Activated CD8-positive, alpha-beta memory T cell treated with anti-CD3 and anti-CD28 coated beads, Interleukin-2, amount 50 U/mL, for 4 hours (primary cell): ENCODE data around the gene PLD3.

ENCODE experiments used
- DNase-seq: peaks from one replicate; pipeline ENCODE4 v3.0.0-alpha.2; 2020

PLD3 gene

DNA sequence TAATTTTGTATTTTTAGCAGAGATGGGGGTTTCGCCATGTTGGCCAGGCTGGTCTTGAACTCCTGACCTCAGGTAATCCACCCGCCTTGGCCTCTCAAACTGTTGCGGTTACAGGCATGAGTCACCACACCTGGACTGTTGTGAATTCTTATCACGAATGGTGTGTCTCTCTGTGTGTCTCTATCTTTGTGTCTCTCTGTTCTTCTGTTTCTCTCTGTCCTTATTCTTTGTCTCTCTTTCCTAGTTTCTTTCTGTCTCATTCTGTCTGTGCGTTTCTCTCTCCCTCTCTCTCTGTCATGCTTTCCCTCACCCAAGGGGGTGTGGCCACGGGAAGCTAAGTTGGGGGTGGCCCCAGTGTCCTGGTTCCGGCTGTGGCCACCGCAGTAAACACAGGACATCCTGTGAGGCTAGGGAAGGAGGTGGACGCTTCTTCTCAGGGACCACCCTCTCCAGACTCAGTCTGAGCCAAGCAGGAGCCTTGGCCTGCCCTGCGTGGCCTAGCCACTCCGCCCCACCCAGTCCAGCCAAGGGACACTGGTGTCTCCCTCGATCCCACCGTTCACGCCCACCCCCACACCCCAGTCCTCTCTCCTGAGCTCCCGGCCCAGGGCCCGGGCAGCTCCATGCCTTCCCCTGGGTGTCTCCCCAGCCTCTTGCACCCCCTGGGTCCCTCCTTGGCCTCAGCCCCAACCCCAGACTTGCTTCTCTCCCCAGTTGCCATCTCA lies 68.6 kb downstream of the PLD3 start:
- no peak for DNase-seq

- no peak for DNase-seq
Observed at GRCh38 chr19:40417643-40417981, 69.1 kb downstream of the PLD3 start.

GRCh38 chr19:40418040-40418439 lies 69.5 kb downstream of the PLD3 start:
- DNase-seq = no peak

- DNase-seq = no peak
Observed at GRCh38 chr19:40419066-40419612, 70.6 kb downstream of the PLD3 start.

DNA sequence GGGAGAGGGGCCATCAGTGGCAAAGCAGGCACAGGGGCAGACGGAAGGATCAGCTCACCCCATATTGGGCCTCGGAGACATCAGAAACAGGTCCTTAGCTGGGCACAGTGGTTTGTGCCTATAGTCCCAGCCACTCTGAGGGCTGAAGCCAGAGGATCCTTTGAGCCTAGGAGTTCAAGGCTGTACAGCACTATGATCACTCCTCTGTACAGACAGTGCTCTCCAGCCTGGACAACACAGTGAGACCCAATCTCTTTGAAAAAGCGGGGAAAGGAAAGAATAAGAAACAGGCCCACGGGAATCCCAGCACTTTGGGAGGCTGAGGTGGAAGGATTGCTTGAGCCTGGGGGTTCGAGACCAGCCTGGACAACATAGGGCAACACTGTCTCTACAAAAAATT lies 71.3 kb downstream of the PLD3 start:
- no peak for DNase-seq

GRCh38 chr19:40420451-40420765 lies 71.9 kb downstream of the PLD3 start:
- no peak for DNase-seq

- peak; percentile 73 for DNase-seq
Observed at GRCh38 chr19:40420766-40421765, 72.6 kb downstream of the PLD3 start.

DNA sequence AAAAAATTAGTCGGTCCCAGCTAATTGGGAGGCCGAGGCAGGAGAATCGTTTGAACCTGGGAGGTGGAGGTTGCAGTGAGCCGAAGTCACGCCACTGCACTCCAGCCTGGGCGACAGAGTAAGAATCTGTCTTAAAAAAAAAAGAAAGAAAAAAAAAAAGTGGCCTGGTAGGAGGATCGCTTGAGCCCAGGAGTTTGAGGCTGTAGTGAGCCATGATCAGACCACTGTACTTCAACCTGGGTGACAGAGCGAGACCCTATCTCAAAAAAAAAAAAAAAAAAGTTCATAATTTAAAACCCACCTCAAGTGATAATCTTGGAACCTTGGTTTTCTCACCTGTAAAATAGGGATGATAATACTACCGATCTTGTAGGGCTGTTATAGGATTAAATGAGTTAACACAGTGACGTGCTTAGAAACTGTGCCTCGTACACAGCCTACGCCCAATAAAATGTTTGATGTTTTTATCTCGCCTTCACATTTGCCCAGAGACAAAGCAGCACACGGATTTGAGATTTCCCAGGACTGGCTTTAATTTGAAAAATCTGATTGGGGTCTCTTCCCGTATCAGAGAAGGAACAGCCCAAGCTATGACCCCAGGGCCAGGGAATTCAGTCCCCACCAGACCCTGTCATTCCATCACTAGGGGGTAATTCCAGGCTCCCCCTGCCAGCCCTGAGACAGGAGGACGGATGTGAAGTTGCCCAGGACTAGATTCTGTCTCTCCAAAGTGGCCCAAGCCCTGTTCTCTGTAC lies 73.7 kb downstream of the PLD3 start:
- no peak for DNase-seq

GRCh38 chr19:40422748-40423566 lies 74.5 kb downstream of the PLD3 start:
- no peak for DNase-seq

DNA sequence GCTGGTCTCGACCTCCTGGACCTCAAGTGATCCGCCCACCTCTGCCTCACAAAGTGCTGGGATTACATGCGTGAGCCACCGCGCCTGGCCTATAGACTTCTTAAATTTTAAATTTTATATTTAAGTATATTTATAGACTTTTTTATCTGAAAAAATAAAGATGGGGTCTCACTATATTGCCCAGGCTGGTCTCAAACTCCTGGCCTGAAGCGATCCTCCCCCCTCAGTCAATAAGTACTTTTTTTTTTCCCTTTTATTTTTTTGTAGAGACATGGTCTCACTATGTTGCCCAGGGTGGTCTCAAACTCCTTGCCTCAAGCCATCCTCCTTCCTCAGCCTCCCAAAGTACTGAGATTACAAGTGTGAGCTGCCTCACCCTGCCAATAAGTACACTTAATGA lies 75.4 kb downstream of the PLD3 start:
- no peak for DNase-seq

DNA sequence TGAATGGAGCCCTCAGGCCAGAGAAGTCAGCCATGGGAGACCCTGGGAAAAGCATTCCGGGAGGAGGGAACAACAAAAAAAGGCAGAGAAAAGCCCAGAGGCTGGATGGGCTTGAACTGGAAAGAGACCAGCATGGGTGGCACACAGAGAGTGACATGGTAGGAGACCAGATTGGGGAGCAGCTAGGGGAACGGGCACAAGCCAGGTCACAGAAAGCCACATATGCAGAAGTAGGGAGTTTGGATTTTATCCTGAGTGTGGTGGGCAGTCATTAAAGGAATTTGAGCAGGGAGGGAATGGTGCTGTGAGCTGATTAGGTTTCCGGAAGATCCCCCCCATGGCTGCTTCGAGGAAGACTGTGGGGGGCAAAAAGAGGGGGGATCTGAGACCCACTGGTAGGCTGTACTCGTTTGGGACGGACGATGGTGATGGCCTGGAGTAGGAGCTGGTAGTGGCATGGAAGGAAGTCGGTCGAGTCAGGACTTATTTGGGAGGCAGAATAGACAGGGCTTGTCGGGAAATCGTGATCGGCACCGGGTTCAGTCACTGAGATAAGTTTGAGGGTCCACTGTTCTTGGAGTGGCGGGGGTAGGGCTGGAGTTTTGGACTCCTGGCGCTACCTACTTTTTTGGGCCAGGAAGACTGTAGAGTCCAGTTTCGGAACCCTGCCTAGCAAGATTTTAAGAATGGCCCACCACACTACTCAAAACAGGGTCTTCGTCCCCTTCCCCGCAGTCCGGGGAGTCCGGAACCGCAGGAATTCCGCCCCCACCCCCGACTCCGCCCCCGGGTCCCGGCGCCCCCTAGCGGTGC lies 76.3 kb downstream of the PLD3 start:
- DNase-seq = no peak

DNA sequence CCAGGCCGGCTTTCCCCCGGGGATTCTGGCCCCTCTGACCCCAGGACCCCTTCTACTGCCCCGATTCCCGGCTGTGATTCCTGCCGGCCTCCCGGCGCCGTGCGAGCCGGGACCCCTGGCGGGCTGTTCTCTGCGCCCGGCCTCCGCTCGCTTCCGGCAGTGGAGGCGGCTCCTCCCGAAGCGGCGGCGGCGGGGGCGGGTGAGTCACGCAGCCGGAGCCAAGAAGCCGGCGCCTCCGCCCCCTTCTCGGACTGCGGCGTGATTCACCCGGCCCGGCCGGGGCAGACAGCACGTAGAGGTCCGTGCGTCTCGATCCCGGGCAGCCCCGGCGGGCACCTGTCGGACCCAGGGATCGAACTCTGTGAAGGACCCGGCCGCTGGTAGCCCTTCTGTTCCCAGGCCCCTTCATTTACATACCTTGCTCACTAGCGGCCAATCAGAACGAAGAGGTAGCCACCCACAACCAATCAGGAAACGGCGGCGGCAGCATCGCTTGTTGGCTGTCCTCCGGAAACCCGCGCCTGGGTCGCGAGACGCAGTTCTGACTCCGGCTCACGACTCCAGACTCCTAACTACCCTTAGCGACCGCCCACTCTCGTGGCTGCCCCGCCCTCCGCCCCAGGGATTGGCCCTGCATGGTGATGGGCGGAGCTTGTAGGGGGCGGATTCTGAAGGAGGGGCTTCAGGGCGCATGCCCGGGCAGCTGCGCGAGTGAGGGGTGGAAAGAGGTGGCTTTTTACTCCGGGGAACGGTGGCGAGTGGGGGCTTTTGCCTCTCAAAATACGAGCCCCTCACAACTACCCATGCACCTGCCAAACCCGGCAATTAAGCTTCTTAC lies 77.2 kb downstream of the PLD3 start, which contains the start of gene SERTAD1:
Gene SERTAD1 (minus strand): TSS at position 543 of the 838 bp plus-strand sequence. CDS start 2,446 bp downstream, outside the sequence.
- peak; percentile 100 for DNase-seq
